Neuronal stem cell (in vitro differentiated cells): ENCODE measurements around the gene EFNB2.

Source experiments
- DNase-seq: peaks from one replicate; pipeline ENCODE4 v3.0.0-alpha.2; 2013; ENCODE audit warnings: low spot score
- H2AFZ ChIP-seq: one replicate; pipeline ENCODE4 v1.6.1; 2013; ENCODE audit warnings: mild to moderate bottlenecking, low read length, inconsistent platforms
- H2AK5ac ChIP-seq: 2 replicates; pipeline ENCODE4 v1.6.1; 2013; ENCODE audit warnings: low read depth, mild to moderate bottlenecking, inconsistent platforms, low read length, moderate library complexity, mixed read lengths
- H2BK120ac ChIP-seq: 2 replicates; pipeline ENCODE4 v1.6.1; 2013; ENCODE audit warnings: low read depth, mild to moderate bottlenecking, inconsistent platforms, low read length, moderate library complexity, mixed read lengths
- H2BK12ac ChIP-seq: one replicate; pipeline ENCODE4 v1.6.1; 2013; ENCODE audit warnings: low read length, inconsistent platforms
- H2BK15ac ChIP-seq: 2 replicates; pipeline ENCODE4 v1.6.1; 2013; ENCODE audit warnings: mild to moderate bottlenecking, low read length, inconsistent platforms, mixed read lengths
- H2BK5ac ChIP-seq: one replicate; pipeline ENCODE4 v1.6.1; 2013; ENCODE audit warnings: inconsistent platforms, mild to moderate bottlenecking, low read length, moderate library complexity
- H3K14ac ChIP-seq: one replicate; pipeline ENCODE4 v1.6.1; 2013; ENCODE audit warnings: low read length, inconsistent platforms
- H3K18ac ChIP-seq: 2 replicates; pipeline ENCODE4 v1.6.1; 2013; ENCODE audit warnings: low read length, inconsistent platforms
- H3K23ac ChIP-seq: 2 replicates; pipeline ENCODE4 v1.6.1; 2013; ENCODE audit warnings: low read depth, mild to moderate bottlenecking, mixed read lengths, low read length, inconsistent platforms; ENCODE audit not compliant: poor library complexity
- H3K27ac ChIP-seq: replicated peaks from 3 replicates; pipeline ENCODE4 v1.5.1; 2013; ENCODE audit warnings: low read length, inconsistent platforms
- H3K27me3 ChIP-seq, 3 experiments: 2 replicates each; pipeline ENCODE4 v1.6.1; 2013; ENCODE audit warnings: low read length in 3 of 3, mild to moderate bottlenecking in 2 of 3, inconsistent platforms in 1 of 3, low read depth in 1 of 3, mixed read lengths in 1 of 3, moderate library complexity in 1 of 3; ENCODE audit not compliant: control insufficient read depth in 3 of 3, insufficient read depth in 3 of 3
- H3K36me3 ChIP-seq, 2 donors: replicated peaks in 1 of 2; 2 replicates each; pipeline ENCODE4 v1.6.1; 2013; ENCODE audit warnings: low read length in 2 of 2; ENCODE audit not compliant: control insufficient read depth in 2 of 2, insufficient read depth in 2 of 2
- H3K4ac ChIP-seq: 2 replicates; pipeline ENCODE4 v1.6.1; 2013; ENCODE audit warnings: inconsistent platforms, mild to moderate bottlenecking, low read length, moderate library complexity
- H3K4me1 ChIP-seq, 2 donors: 1 replicate in 1 of 2; 2 replicates in 1 of 2; pipeline ENCODE4 v1.6.1; 2013; ENCODE audit warnings: low read length in 2 of 2, low read depth in 1 of 2; ENCODE audit not compliant: control insufficient read depth in 2 of 2, insufficient read depth in 1 of 2
- H3K4me2 ChIP-seq: one replicate; pipeline ENCODE4 v1.6.1; 2013; ENCODE audit warnings: mild to moderate bottlenecking, low read length, inconsistent platforms; ENCODE audit not compliant: insufficient read depth, poor library complexity, severe bottlenecking
- H3K4me3 ChIP-seq, 2 donors: 2 replicates each; pipeline ENCODE4 v1.5.1; 2013; ENCODE audit warnings: low read length in 2 of 2, mild to moderate bottlenecking in 2 of 2, inconsistent platforms in 1 of 2, moderate library complexity in 1 of 2
- H3K79me1 ChIP-seq: one replicate; pipeline ENCODE4 v1.6.1; 2013; ENCODE audit warnings: low read depth, mild to moderate bottlenecking, inconsistent platforms, low read length, moderate library complexity
- H3K9ac ChIP-seq: one replicate; pipeline ENCODE4 v1.6.1; 2013; ENCODE audit warnings: mild to moderate bottlenecking, low read depth, low read length, inconsistent platforms; ENCODE audit not compliant: poor library complexity
- H3K9me3 ChIP-seq, 2 donors: replicated peaks in 1 of 2; 2 replicates each; pipeline versions ENCODE3 to v1.6.1; 2013; ENCODE audit warnings: low read length in 2 of 2, mild to moderate bottlenecking in 2 of 2, inconsistent platforms in 1 of 2, low read depth in 1 of 2, mixed read lengths in 1 of 2, moderate library complexity in 1 of 2; ENCODE audit not compliant: control insufficient read depth in 2 of 2, insufficient read depth in 1 of 2
- H4K8ac ChIP-seq: one replicate; pipeline ENCODE4 v1.6.1; 2013; ENCODE audit warnings: low read depth, mild to moderate bottlenecking, inconsistent platforms, low read length, moderate library complexity
- H4K91ac ChIP-seq: one replicate; pipeline ENCODE4 v1.6.1; 2013; ENCODE audit warnings: low read length, low read depth, mild to moderate bottlenecking, inconsistent platforms; ENCODE audit not compliant: poor library complexity
- WGBS, 2 donors: extraction: QIAGEN DNeasy Blood & Tissue Kit; methylation state at CpG; one replicate each; pipeline ENCODE4 v1.1.7; 2013; ENCODE audit warnings: missing lambda C conversion rate in 2 of 2, mixed read lengths in 1 of 2; ENCODE audit not compliant: insufficient read length in 2 of 2, insufficient replicate concordance in 1 of 2; ENCODE audit errors: extremely low coverage in 2 of 2; 5-methylcytosine and 5-hydroxymethylcytosine counted together

Gene EFNB2

GRCh38 chr13:106499896-106500295, 35.6 kb downstream of the EFNB2 start:
- Histone ChIP-seq H2AK5ac (no peak overlapping the region), H3K79me1 (peaks cover 2% of the 10 kb centered on the region), H3K4me2 (no peak overlapping the region), H2AFZ (no peak overlapping the region), H4K91ac (no peak overlapping the region), H3K36me3 (peaks cover 11 to 99% of the 10 kb centered on the region in 2 donors), H3K23ac (no peak overlapping the region), H3K18ac (no peak overlapping the region), H3K4me3 (no peak overlapping the region), H3K14ac (no peak overlapping the region), H3K4me1 (peaks cover 4 to 28% of the 10 kb centered on the region in 2 donors), H2BK12ac (no peak overlapping the region), H3K27ac (no peak overlapping the region), H2BK15ac (no peak overlapping the region), H4K8ac (no peak overlapping the region), H3K9ac (no peak overlapping the region), H3K9me3 (peaks cover 0 to 18% of the 10 kb centered on the region in 2 donors), H3K27me3 (no peaks in the 10 kb centered on the region), H2BK5ac (no peak overlapping the region), H3K4ac (no peak overlapping the region), H2BK120ac (no peak overlapping the region)
- WGBS, 2 donors: no CpG with 5 or more reads among the region's 4 CpGs
- DNase-seq: no peak

- Histone ChIP-seq H3K14ac (no peak overlapping the region), H3K79me1 (peaks cover 2% of the 10 kb centered on the region), H3K9me3 (peaks cover 0 to 15% of the 10 kb centered on the region in 2 donors), H3K4me1 (peaks cover 4 to 28% of the 10 kb centered on the region in 2 donors), H3K4me3 (no peak overlapping the region), H2AK5ac (no peak overlapping the region), H2BK12ac (no peak overlapping the region), H4K8ac (no peak overlapping the region), H3K4ac (no peak overlapping the region), H2AFZ (no peak overlapping the region), H3K9ac (no peak overlapping the region), H3K18ac (no peak overlapping the region), H2BK120ac (no peak overlapping the region), H3K36me3 (peaks cover 13 to 99% of the 10 kb centered on the region in 2 donors), H2BK5ac (no peak overlapping the region), H3K27ac (no peak overlapping the region), H4K91ac (no peak overlapping the region), H3K4me2 (no peak overlapping the region), H2BK15ac (no peak overlapping the region), H3K27me3 (no peaks in the 10 kb centered on the region), H3K23ac (no peak overlapping the region)
- DNase-seq: no peak
- WGBS, 2 donors: no CpG with 5 or more reads among the region's 2 CpGs
Observed at GRCh38 chr13:106499113-106499512, 36.3 kb downstream of the EFNB2 start.

GRCh38 chr13:106498571-106498970, 36.9 kb downstream of the EFNB2 start:
- H3K4me1 ChIP-seq: peaks cover 4 to 28% of the 10 kb centered on the region in 2 donors
- H3K18ac ChIP-seq: no peak overlapping the region
- no peak overlapping the region for H3K23ac ChIP-seq
- H4K91ac ChIP-seq: no peak overlapping the region
- no peak overlapping the region for H3K27ac ChIP-seq
- H3K36me3 ChIP-seq: peaks cover 17 to 99% of the 10 kb centered on the region in 2 donors
- WGBS, 2 donors: no CpG with 5 or more reads among the region's 1 CpG
- no peak overlapping the region for H2AK5ac ChIP-seq
- peaks cover 2% of the 10 kb centered on the region for H3K79me1 ChIP-seq
- H2BK12ac ChIP-seq: no peak overlapping the region
- no peaks in the 10 kb centered on the region for H3K27me3 ChIP-seq
- H4K8ac ChIP-seq: no peak overlapping the region
- no peak overlapping the region for H3K4me3 ChIP-seq
- H2BK120ac ChIP-seq: no peak overlapping the region
- no peak overlapping the region for H3K9ac ChIP-seq
- DNase-seq: no peak
- H3K14ac ChIP-seq: no peak overlapping the region
- H2BK15ac ChIP-seq: no peak overlapping the region
- no peak overlapping the region for H3K4me2 ChIP-seq
- H2BK5ac ChIP-seq: no peak overlapping the region
- no peak overlapping the region for H3K4ac ChIP-seq
- H3K9me3 ChIP-seq: peaks cover 0 to 19% of the 10 kb centered on the region in 2 donors
- H2AFZ ChIP-seq: no peak overlapping the region

DNA sequence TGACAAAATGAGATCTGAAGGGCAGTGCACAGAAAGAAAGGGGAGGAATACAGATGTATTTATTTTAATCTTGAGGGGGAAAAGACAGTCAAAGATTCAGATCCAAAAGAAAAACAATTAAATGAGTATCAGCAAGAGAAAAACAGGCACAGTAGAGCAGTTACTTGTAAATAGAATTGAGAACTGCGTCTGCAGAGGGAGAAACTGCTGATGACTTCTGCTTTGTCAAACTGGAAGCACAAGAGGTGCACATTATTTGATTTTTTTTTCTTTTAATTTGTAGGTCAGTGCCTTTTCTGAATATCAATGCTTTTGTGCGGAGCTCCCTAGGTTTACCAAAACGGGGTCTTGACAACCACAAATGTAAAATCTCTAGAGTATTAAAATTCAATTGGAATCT, 37.3 kb downstream of the EFNB2 start:
- Histone ChIP-seq H2BK12ac (no peak overlapping the region), H3K23ac (no peak overlapping the region), H3K4me2 (no peak overlapping the region), H2BK15ac (no peak overlapping the region), H3K36me3 (peaks cover 18 to 99% of the 10 kb centered on the region in 2 donors), H3K4me1 (peaks cover 4 to 28% of the 10 kb centered on the region in 2 donors), H3K79me1 (peaks cover 2% of the 10 kb centered on the region), H2BK5ac (no peak overlapping the region), H2BK120ac (no peak overlapping the region), H3K27me3 (no peaks in the 10 kb centered on the region), H3K4me3 (no peak overlapping the region), H2AK5ac (no peak overlapping the region), H4K8ac (no peak overlapping the region), H3K9ac (no peak overlapping the region), H3K4ac (no peak overlapping the region), H3K18ac (no peak overlapping the region), H3K9me3 (peaks cover 0 to 15% of the 10 kb centered on the region in 2 donors), H3K14ac (no peak overlapping the region), H2AFZ (no peak overlapping the region), H3K27ac (no peak overlapping the region), H4K91ac (no peak overlapping the region)
- WGBS, 2 donors: no CpG with 5 or more reads among the region's 3 CpGs
- no peak for DNase-seq
